Thoracic aorta endothelial cell (primary cell): ENCODE measurements around the gene IMMP2L. TPM values are rescaled to one million over a fixed set of nuclear protein-coding genes. Genes with fewer than 3 reads are reported as not detected.

ENCODE experiments used
- small RNA-seq: library from RNA; depleted of rRNA; stranded (forward); fragments of <200 nt; gene quantifications from one replicate; pipeline ENCODE3, GENCODE V24; 2012
- total RNA-seq: library from RNA; depleted of rRNA; stranded (reverse); fragments of >200 nt; gene quantifications from 2 replicates; pipeline ENCODE4 v1.2.3, GENCODE V29; 2012

IMMP2L gene
- total RNA-seq = 6.1 and 7.6 TPM in 2 replicates

GRCh38 chr7:111561904-111562732 is at the start of gene IMMP2L:
IMMP2L (minus strand) TSS chr7:111562492.

GRCh38 chr7:111090846-111091245 is 471.4 kb downstream of the IMMP2L start, which contains the start of gene LRRN3:
LRRN3 (plus strand) TSS chr7:111091127; CDS start chr7:111122773, 31,646 bp downstream.

Small RNA genes lying within 50 kb of the gene (small RNA-seq; reads per million reads assigned to genes)
- not detected for gene AC003989.2
